SK-N-SH treated with all-trans-retinoic acid at 6 μM for 48 hours (cell line): ENCODE measurements around the gene RAET1L.
A peak's percentile ranks its signal among the peaks of the same experiment; 100 is the strongest.

Experiments
- ATAC-seq: fragments of 200-7000 bp; cut with Tn5 transposase; 3 replicates; pipeline ENCODE4 v1.9.1; 2020; ENCODE audit warnings: mild to moderate bottlenecking, moderate library complexity
- ARNTL ChIP-seq: fragments of 450-650 bp; formaldehyde crosslinking; IDR thresholded peaks from 2 replicates; pipeline ENCODE4 v1.5.0; 2020; ENCODE audit warnings: low read depth, mild to moderate bottlenecking, moderate library complexity, borderline replicate concordance
- BACH2 ChIP-seq: fragments of 250-450 bp; sonication (Bioruptor Pico); IDR thresholded peaks from 2 replicates; pipeline ENCODE4 v1.9.0; 2021; ENCODE audit warnings: mild to moderate bottlenecking, borderline replicate concordance
- CSDC2 ChIP-seq: fragments of 250-450 bp; sonication (Bioruptor Pico); IDR thresholded peaks from 2 replicates; pipeline ENCODE4 v1.5.0; 2020; ENCODE audit warnings: mild to moderate bottlenecking, moderate library complexity
- GLIS3 ChIP-seq: fragments of 250-450 bp; sonication (Bioruptor Pico); IDR thresholded peaks from 2 replicates; pipeline ENCODE4 v1.5.0; 2020; ENCODE audit warnings: mild to moderate bottlenecking, moderate library complexity
- ISL1 ChIP-seq: fragments of 250-450 bp; sonication (Bioruptor Pico); IDR thresholded peaks from 2 replicates; pipeline ENCODE4 v2.1.2; 2022; ENCODE audit warnings: mild to moderate bottlenecking, moderate library complexity
- OSR1 ChIP-seq: fragments of 250-450 bp; sonication (Bioruptor Pico); IDR thresholded peaks from 2 replicates; pipeline ENCODE4 v1.8.0; 2022; ENCODE audit warnings: moderate library complexity, mild to moderate bottlenecking, inconsistent platforms
- PPARA ChIP-seq: fragments of 250-450 bp; sonication (Bioruptor Pico); IDR thresholded peaks from 2 replicates; pipeline ENCODE4 v1.5.0; 2020; ENCODE audit warnings: mild to moderate bottlenecking, borderline replicate concordance
- RARB ChIP-seq: fragments of 250-450 bp; sonication (Bioruptor Pico); IDR thresholded peaks from 2 replicates; pipeline ENCODE4 v1.8.0; 2021; ENCODE audit warnings: mild to moderate bottlenecking, moderate library complexity
- SNAI2 ChIP-seq: fragments of 250-450 bp; sonication (Bioruptor Pico); IDR thresholded peaks from 2 replicates; pipeline ENCODE4 v1.5.0; 2020; ENCODE audit warnings: mild to moderate bottlenecking, moderate library complexity
- TCF4 ChIP-seq: fragments of 250-450 bp; sonication (Bioruptor Pico); IDR thresholded peaks from 2 replicates; pipeline ENCODE4 v1.8.0; 2021; ENCODE audit warnings: mild to moderate bottlenecking, moderate library complexity, borderline replicate concordance
- ZC3H10 ChIP-seq: fragments of 250-450 bp; sonication (Bioruptor Pico); IDR thresholded peaks from 2 replicates; pipeline ENCODE4 v1.5.1; 2021; ENCODE audit warnings: mild to moderate bottlenecking, moderate library complexity
- ZFP30 ChIP-seq: fragments of 450-650 bp; formaldehyde crosslinking; IDR thresholded peaks from 2 replicates; pipeline ENCODE4 v1.5.0; 2022; ENCODE audit warnings: mild to moderate bottlenecking, moderate library complexity
- ZNF565 ChIP-seq: fragments of 450-650 bp; formaldehyde crosslinking; conservative IDR thresholded peaks from 2 replicates; pipeline ENCODE4 v1.5.0; 2020; ENCODE audit warnings: low read depth, mild to moderate bottlenecking, moderate library complexity
- ZNF70 ChIP-seq: fragments of 450-650 bp; formaldehyde crosslinking; IDR thresholded peaks from 2 replicates; pipeline ENCODE4 v1.5.0; 2020; ENCODE audit warnings: mild to moderate bottlenecking, moderate library complexity
- ZNF8 ChIP-seq: fragments of 450-650 bp; formaldehyde crosslinking; IDR thresholded peaks from 2 replicates; pipeline ENCODE4 v1.5.0; 2020; ENCODE audit warnings: mild to moderate bottlenecking, moderate library complexity
- TF ChIP-seq, protein P1 (sequence below): fragments of 250-450 bp; sonication (Bioruptor Pico); IDR thresholded peaks from 2 replicates; pipeline ENCODE4 v1.5.1; 2020; ENCODE audit warnings: low read depth, mild to moderate bottlenecking, moderate library complexity
- TF ChIP-seq, protein P2 (sequence below): fragments of 250-450 bp; sonication (Bioruptor Pico); IDR thresholded peaks from 2 replicates; pipeline ENCODE4 v1.8.0; 2020; ENCODE audit warnings: mild to moderate bottlenecking, moderate library complexity, borderline replicate concordance
- TF ChIP-seq, protein P3 (sequence below): fragments of 250-450 bp; sonication (Bioruptor Pico); IDR thresholded peaks from 2 replicates; pipeline ENCODE4 v1.5.0; 2020; ENCODE audit warnings: mild to moderate bottlenecking, moderate library complexity
- TF ChIP-seq, protein P4 (sequence below): fragments of 250-450 bp; sonication (Bioruptor Pico); IDR thresholded peaks from 2 replicates; pipeline ENCODE4 v1.5.1; 2021; ENCODE audit warnings: mild to moderate bottlenecking, moderate library complexity
- TF ChIP-seq, protein P5 (sequence below): fragments of 250-450 bp; sonication (Bioruptor Pico); IDR thresholded peaks from 2 replicates; pipeline ENCODE4 v1.8.0; 2021; ENCODE audit warnings: low read depth, mild to moderate bottlenecking, moderate library complexity, borderline replicate concordance

Gene RAET1L

DNA sequence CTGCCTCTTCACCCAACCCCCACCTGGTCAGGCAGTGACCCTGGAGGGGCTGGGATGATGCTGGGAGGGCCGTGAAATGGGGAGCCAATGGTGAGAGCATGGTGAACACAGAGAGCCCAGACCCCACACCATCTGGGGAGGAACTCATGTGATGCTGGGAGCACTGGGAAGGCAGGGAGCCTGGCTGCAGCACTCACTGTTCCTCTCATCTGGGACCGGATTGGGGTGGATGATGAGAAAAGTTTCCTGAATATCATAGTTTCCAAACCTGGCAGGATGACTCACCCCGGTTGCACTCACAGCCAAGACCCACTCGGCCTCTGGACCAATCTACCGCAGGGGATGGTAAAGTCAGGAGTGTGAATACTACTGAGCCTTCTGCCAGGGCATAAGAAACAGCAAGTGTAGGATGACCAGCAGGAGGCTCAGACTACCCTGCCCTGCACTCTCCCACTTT is 39.8 kb downstream of the RAET1L start:
- ATAC-seq, result peak; percentile 25; the same call in 1 of the 3 replicates
- no peak for TF ChIP-seq BACH2
- TF ChIP-seq ZC3H10 (CRISPR knock-in tag), result no peak
- TF ChIP-seq GLIS3, result no peak
- no peak for TF ChIP-seq ZFP30 (CRISPR knock-in tag)
- no peak for TF ChIP-seq TCF4 (CRISPR knock-in tag)
- TF ChIP-seq, protein P1, sequence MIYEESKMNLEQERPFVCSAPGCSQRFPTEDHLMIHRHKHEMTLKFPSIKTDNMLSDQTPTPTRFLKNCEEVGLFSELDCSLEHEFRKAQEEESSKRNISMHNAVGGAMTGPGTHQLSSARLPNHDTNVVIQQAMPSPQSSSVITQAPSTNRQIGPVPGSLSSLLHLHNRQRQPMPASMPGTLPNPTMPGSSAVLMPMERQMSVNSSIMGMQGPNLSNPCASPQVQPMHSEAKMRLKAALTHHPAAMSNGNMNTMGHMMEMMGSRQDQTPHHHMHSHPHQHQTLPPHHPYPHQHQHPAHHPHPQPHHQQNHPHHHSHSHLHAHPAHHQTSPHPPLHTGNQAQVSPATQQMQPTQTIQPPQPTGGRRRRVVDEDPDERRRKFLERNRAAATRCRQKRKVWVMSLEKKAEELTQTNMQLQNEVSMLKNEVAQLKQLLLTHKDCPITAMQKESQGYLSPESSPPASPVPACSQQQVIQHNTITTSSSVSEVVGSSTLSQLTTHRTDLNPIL (CRISPR knock-in tag), result no peak
- TF ChIP-seq, protein P2, sequence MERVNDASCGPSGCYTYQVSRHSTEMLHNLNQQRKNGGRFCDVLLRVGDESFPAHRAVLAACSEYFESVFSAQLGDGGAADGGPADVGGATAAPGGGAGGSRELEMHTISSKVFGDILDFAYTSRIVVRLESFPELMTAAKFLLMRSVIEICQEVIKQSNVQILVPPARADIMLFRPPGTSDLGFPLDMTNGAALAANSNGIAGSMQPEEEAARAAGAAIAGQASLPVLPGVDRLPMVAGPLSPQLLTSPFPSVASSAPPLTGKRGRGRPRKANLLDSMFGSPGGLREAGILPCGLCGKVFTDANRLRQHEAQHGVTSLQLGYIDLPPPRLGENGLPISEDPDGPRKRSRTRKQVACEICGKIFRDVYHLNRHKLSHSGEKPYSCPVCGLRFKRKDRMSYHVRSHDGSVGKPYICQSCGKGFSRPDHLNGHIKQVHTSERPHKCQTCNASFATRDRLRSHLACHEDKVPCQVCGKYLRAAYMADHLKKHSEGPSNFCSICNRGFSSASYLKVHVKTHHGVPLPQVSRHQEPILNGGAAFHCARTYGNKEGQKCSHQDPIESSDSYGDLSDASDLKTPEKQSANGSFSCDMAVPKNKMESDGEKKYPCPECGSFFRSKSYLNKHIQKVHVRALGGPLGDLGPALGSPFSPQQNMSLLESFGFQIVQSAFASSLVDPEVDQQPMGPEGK (CRISPR knock-in tag), result no peak
- TF ChIP-seq PPARA, result no peak

DNA sequence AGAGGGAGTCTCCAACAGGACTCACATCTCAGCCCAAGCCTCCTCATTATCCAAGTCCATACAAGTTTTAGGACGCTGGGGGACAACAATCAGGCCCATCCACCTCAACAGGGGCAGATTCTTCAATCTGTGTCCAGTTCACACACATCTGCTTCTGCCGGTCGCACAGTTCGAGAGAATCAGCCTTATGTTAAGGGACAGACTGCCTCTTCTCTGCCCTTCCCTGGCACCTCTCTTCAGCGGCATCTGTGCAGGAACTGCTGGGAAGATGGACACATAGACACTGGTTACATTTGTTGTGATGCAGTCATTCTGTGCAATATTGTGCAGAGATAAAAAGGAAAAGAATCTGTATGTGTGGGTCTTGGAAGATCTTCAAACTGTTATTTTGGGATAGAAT is 40.6 kb downstream of the RAET1L start:
- no peak for ATAC-seq
- TF ChIP-seq ZNF565 (CRISPR knock-in tag) (no peak), TCF4 (CRISPR knock-in tag) (no peak), CSDC2 (no peak), PPARA (no peak), ZNF70 (CRISPR knock-in tag) (no peak), ARNTL (CRISPR knock-in tag) (no peak), BACH2 (no peak), ISL1 (CRISPR knock-in tag) (no peak)
- TF ChIP-seq, protein P3, sequence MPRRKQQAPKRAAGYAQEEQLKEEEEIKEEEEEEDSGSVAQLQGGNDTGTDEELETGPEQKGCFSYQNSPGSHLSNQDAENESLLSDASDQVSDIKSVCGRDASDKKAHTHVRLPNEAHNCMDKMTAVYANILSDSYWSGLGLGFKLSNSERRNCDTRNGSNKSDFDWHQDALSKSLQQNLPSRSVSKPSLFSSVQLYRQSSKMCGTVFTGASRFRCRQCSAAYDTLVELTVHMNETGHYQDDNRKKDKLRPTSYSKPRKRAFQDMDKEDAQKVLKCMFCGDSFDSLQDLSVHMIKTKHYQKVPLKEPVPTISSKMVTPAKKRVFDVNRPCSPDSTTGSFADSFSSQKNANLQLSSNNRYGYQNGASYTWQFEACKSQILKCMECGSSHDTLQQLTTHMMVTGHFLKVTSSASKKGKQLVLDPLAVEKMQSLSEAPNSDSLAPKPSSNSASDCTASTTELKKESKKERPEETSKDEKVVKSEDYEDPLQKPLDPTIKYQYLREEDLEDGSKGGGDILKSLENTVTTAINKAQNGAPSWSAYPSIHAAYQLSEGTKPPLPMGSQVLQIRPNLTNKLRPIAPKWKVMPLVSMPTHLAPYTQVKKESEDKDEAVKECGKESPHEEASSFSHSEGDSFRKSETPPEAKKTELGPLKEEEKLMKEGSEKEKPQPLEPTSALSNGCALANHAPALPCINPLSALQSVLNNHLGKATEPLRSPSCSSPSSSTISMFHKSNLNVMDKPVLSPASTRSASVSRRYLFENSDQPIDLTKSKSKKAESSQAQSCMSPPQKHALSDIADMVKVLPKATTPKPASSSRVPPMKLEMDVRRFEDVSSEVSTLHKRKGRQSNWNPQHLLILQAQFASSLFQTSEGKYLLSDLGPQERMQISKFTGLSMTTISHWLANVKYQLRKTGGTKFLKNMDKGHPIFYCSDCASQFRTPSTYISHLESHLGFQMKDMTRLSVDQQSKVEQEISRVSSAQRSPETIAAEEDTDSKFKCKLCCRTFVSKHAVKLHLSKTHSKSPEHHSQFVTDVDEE, result no peak

DNA sequence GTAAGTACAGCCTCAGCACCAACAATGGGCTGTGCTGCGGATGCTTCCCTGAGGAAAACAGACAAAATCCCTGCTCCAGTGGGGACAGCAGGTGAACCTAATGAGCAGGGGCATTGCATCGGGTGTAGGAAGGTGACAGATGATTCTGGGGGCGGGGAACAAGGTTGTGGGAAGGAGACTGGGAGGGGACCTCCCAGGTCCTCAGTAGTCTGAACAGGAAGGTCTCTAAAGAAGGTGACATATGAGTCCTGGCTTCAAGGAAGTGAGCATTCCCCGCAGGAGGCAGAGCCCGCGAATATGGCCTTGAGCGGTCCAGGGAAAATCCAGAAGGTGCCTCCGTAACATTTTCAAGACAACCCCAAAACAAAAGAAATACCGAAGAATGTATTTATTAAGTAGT is 42.2 kb downstream of the RAET1L start:
- no peak for TF ChIP-seq ARNTL (CRISPR knock-in tag)
- TF ChIP-seq ZNF70 (CRISPR knock-in tag), result no peak
- TF ChIP-seq, all 23 proteins: peak for 0
- no peak for ATAC-seq

DNA sequence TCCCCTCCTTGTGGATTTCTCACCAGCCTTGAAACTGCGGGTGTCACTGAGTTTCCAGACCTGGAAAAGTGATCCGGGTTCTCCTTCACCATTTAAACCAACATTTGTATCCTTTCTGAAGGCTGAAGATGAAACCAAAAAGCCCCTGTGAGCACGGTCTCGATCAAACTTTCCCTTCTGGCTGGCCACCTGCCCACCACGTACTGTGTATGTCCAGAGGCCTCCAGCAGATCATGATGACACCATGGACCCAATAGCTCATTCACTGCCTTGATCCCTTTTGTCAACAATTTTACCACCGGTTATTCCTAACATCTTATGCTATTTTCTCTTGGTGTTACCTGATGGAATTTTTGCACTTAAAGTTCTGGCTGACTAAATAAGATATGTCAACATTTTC is 46.0 kb downstream of the RAET1L start:
- TF ChIP-seq TCF4 (CRISPR knock-in tag) (no peak), ZC3H10 (CRISPR knock-in tag) (no peak), RARB (CRISPR knock-in tag) (no peak), CSDC2 (no peak), ZNF8 (no peak), OSR1 (CRISPR knock-in tag) (no peak), SNAI2 (CRISPR knock-in tag) (no peak)
- TF ChIP-seq, protein P4, sequence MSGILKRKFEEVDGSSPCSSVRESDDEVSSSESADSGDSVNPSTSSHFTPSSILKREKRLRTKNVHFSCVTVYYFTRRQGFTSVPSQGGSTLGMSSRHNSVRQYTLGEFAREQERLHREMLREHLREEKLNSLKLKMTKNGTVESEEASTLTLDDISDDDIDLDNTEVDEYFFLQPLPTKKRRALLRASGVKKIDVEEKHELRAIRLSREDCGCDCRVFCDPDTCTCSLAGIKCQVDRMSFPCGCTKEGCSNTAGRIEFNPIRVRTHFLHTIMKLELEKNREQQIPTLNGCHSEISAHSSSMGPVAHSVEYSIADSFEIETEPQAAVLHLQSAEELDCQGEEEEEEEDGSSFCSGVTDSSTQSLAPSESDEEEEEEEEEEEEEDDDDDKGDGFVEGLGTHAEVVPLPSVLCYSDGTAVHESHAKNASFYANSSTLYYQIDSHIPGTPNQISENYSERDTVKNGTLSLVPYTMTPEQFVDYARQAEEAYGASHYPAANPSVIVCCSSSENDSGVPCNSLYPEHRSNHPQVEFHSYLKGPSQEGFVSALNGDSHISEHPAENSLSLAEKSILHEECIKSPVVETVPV (CRISPR knock-in tag), result no peak
- TF ChIP-seq, protein P1 (CRISPR knock-in tag), result no peak
- TF ChIP-seq, protein P5, sequence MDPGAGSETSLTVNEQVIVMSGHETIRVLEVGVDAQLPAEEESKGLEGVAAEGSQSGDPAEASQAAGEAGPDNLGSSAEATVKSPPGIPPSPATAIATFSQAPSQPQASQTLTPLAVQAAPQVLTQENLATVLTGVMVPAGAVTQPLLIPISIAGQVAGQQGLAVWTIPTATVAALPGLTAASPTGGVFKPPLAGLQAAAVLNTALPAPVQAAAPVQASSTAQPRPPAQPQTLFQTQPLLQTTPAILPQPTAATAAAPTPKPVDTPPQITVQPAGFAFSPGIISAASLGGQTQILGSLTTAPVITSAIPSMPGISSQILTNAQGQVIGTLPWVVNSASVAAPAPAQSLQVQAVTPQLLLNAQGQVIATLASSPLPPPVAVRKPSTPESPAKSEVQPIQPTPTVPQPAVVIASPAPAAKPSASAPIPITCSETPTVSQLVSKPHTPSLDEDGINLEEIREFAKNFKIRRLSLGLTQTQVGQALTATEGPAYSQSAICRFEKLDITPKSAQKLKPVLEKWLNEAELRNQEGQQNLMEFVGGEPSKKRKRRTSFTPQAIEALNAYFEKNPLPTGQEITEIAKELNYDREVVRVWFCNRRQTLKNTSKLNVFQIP, result no peak
- TF ChIP-seq, all 23 proteins: peak for 0
- no peak for ATAC-seq
